Nucleus accumbens (tissue), 56 donors: ENCODE data around the gene GJC1.

Source experiments
- DNase-seq, 56 donors: peaks; one replicate each; lab custom pipeline; 2025; lab: John Stamatoyannopoulos, UW

The GJC1 gene

GRCh38 chr17:44829523-44830358, at the start of gene GJC1:
Gene GJC1, minus strand, starts transcription at chr17:44830287. Its CDS starts 24,470 bp downstream, at chr17:44805817.
- peak in 3 of 56 donors; percentile 5 to 56 (median 5) for DNase-seq

- no peak for DNase-seq
Observed at GRCh38 chr17:44879376-44879775, 49.3 kb upstream of the GJC1 start.

- peak in 5 of 56 donors; percentile 3 to 38 (median 8) for DNase-seq
Observed at GRCh38 chr17:44878627-44879221, 48.6 kb upstream of the GJC1 start.

- no peak for DNase-seq
Observed at GRCh38 chr17:44877121-44877520, 47.0 kb upstream of the GJC1 start.

GRCh38 chr17:44875761-44876160, 45.7 kb upstream of the GJC1 start:
- no peak for DNase-seq

GRCh38 chr17:44872131-44872768, 42.2 kb upstream of the GJC1 start:
- DNase-seq = peak in 1 of 56 donors; percentile 5

GRCh38 chr17:44871556-44871955, 41.5 kb upstream of the GJC1 start:
- no peak for DNase-seq

GRCh38 chr17:44867841-44868240, 37.8 kb upstream of the GJC1 start:
- no peak for DNase-seq

GRCh38 chr17:44865931-44866330, 35.8 kb upstream of the GJC1 start:
- DNase-seq = no peak

GRCh38 chr17:44865231-44865660, 35.2 kb upstream of the GJC1 start:
- DNase-seq = peak in 45 of 56 donors; percentile 1 to 79 (median 32)

GRCh38 chr17:44864831-44865230, 34.7 kb upstream of the GJC1 start:
- DNase-seq = no peak

- no peak for DNase-seq
Observed at GRCh38 chr17:44863061-44863918, 33.2 kb upstream of the GJC1 start.

GRCh38 chr17:44862278-44862914, 32.3 kb upstream of the GJC1 start:
- no peak for DNase-seq

GRCh38 chr17:44859701-44860100, 29.6 kb upstream of the GJC1 start:
- DNase-seq = no peak

- DNase-seq = no peak
Observed at GRCh38 chr17:44854192-44854591, 24.1 kb upstream of the GJC1 start.

GRCh38 chr17:44850612-44851011, 20.5 kb upstream of the GJC1 start:
- DNase-seq = no peak

GRCh38 chr17:44850025-44850424, 19.9 kb upstream of the GJC1 start:
- DNase-seq = no peak

GRCh38 chr17:44848961-44849489, 18.9 kb upstream of the GJC1 start:
- no peak for DNase-seq

GRCh38 chr17:44848257-44848795, 18.2 kb upstream of the GJC1 start:
- no peak for DNase-seq
